H1 (cell line): ENCODE measurements around the gene NEDD1. TPM values are rescaled to one million over a fixed set of nuclear protein-coding genes. Genes with fewer than 3 reads are reported as not detected.

Experiments used
- CBX8 ChIP-seq: fragments of 300-800, 300-1000 bp; sonication (generic); IDR thresholded peaks from 2 replicates; pipeline ENCODE4 v1.7.1; 2016; ENCODE audit warnings: low read depth, low read length, borderline replicate concordance
- CTBP2 ChIP-seq: IDR thresholded peaks from 2 replicates; pipeline ENCODE4 v1.7.0; 2011; ENCODE audit warnings: borderline replicate concordance, mild to moderate bottlenecking, moderate library complexity, mixed read lengths, low read length; ENCODE audit not compliant: insufficient read depth, insufficient read length
- FOSL1 ChIP-seq: IDR thresholded peaks from 2 replicates; pipeline ENCODE4 v1.6.1; 2011; ENCODE audit warnings: mild to moderate bottlenecking, low read depth, low read length, moderate library complexity; ENCODE audit not compliant: insufficient read depth
- JUN ChIP-seq: IDR thresholded peaks from 2 replicates; pipeline ENCODE4 v1.6.1; 2011; ENCODE audit warnings: low read depth, mild to moderate bottlenecking, improper control_type of control experiment, low read length
- KDM4A ChIP-seq: IDR thresholded peaks from one replicate; pipeline ENCODE4 v1.7.1; 2012; ENCODE audit warnings: low read depth, mild to moderate bottlenecking, moderate library complexity, low read length, inconsistent platforms; ENCODE audit not compliant: severe bottlenecking
- POLR2AphosphoS5 ChIP-seq: IDR thresholded peaks from 2 replicates; pipeline ENCODE4 v1.6.1; 2011; ENCODE audit warnings: low read depth, low read length
- polyA plus RNA-seq, 7 experiments: library from polyadenylated mRNA; depleted of rRNA in 3 of 7; stranded (reverse) in 5 of 7; unstranded in 2 of 7; fragments of >200 nt in 5 of 7; fragments of 200-250 nt in 2 of 7; gene quantifications; 1 replicate in 5 of 7; 2 replicates in 1 of 7; 4 replicates in 1 of 7; pipeline versions ENCODE4 v1.2.1 to v1.2.3, GENCODE V29; 2011 to 2013; ENCODE audit warnings: missing spikeins in 2 of 7, mixed read lengths in 2 of 7
- total RNA-seq: library from RNA; stranded (reverse); fragmentation: NEBNext Ultra II Directional; extraction: Animal tissue kit (Norgen Biotek cat#: 25700); gene quantifications from 2 replicates; pipeline ENCODE4 v1.2.1, GENCODE V29; 2021
- TF ChIP-seq, protein P1 (sequence below): IDR thresholded peaks from 2 replicates; pipeline ENCODE4 v1.6.1; 2012; ENCODE audit warnings: inconsistent platforms

The NEDD1 gene
- total and polyA plus RNA-seq, 2 of the 8 experiments (the other 6 are each of a cell fraction or from before 2014, with no cell fraction given): 9.0 to 26.6 TPM

DNA sequence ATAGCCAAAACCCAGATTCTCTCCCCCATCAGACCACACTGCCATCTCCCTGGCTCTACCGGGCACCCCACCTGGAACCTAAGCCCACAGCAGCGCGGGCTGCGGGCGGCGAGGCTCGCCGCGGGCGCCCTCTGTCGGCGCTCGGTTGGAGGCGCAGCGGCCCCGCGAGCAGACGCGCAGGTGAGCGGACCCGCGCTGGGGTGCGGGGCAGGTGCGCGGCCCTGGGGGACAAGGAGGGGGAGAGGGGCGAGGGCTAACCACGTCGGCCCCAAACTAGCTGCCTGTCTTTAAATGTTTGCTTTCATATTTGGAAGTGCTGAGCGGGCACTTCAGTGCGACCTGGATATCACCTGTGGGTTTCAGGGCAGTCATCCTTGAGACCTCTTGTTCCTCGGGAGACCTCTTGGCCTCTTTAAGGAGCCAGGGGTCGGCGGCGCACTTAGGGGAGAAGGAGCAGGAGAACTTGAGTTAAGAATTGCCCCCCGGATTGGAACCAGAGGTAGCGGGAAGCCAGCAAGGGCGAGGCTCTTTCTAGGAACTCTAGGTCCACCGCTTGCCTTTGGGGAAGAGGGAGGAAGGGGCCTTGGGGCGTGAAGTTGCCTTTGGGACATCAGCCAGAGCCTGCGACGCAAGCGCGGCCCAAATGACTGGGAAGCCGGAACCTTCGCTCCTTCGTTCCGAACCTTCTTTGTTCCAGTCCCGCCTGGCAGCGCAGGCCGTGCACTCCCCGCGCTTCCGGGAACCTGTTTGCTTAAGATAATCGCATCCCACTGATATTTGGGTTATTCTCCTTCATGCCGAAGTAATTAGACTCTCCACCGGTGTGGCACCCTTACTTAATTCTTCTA lies 78.7 kb downstream of the NEDD1 start (continued):
- TF ChIP-seq CTBP2 (no peak), KDM4A (peak; percentile 41), CBX8 (no peak), JUN (no peak), FOSL1 (no peak), POLR2AphosphoS5 (no peak)
- TF ChIP-seq, protein P1, sequence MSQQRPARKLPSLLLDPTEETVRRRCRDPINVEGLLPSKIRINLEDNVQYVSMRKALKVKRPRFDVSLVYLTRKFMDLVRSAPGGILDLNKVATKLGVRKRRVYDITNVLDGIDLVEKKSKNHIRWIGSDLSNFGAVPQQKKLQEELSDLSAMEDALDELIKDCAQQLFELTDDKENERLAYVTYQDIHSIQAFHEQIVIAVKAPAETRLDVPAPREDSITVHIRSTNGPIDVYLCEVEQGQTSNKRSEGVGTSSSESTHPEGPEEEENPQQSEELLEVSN: peak; percentile 44; the same call in 1 of the 2 replicates
